GM23338 (cell line): ENCODE measurements around the gene DMD. TPM values are rescaled to one million over a fixed set of nuclear protein-coding genes. Genes with fewer than 3 reads are reported as not detected.

Experiments
- ATAC-seq: fragments of 200-7000 bp; cut with Tn5 transposase; 3 replicates; pipeline ENCODE4 v1.9.1; 2020
- DNase-seq: peaks from one replicate; pipeline ENCODE4 v3.0.0-alpha.2; 2015; ENCODE audit warnings: low spot score
- H2AFZ ChIP-seq: fragments of 200-600 bp; sonication (generic); 2 replicates; pipeline ENCODE4 v1.8.0; 2016; ENCODE audit warnings: antibody characterized with exemption, mild to moderate bottlenecking, moderate library complexity
- H3F3A ChIP-seq: fragments of 200-600 bp; sonication (generic); replicated peaks from 2 replicates; pipeline ENCODE4 v1.8.0; 2017; ENCODE audit warnings: antibody characterized with exemption, mixed run types, low read depth
- H3K27ac ChIP-seq: fragments of 200-600 bp; sonication (generic); 2 replicates; pipeline ENCODE4 v1.6.1; 2016; ENCODE audit warnings: low read depth
- H3K27me3 ChIP-seq: fragments of 200-600 bp; sonication (generic); 2 replicates; pipeline ENCODE4 v1.8.0; 2016; ENCODE audit warnings: mild to moderate bottlenecking, mixed run types, moderate library complexity; ENCODE audit not compliant: insufficient read depth
- H3K36me3 ChIP-seq: fragments of 200-600 bp; sonication (generic); 2 replicates; pipeline ENCODE4 v1.8.0; 2016; ENCODE audit warnings: mild to moderate bottlenecking; ENCODE audit not compliant: insufficient read depth
- H3K4me1 ChIP-seq: fragments of 200-600 bp; sonication (generic); 2 replicates; pipeline ENCODE4 v1.8.0; 2016; ENCODE audit warnings: mild to moderate bottlenecking, moderate library complexity; ENCODE audit not compliant: insufficient read depth
- H3K4me2 ChIP-seq: fragments of 200-600 bp; sonication (generic); 2 replicates; pipeline ENCODE4 v1.7.1; 2017; ENCODE audit warnings: mixed run types
- H3K4me3 ChIP-seq: fragments of 200-600 bp; sonication (generic); 2 replicates; pipeline ENCODE4 v1.6.1; 2016; ENCODE audit warnings: mixed run types
- H3K79me2 ChIP-seq: fragments of 200-600 bp; sonication (generic); replicated peaks from 2 replicates; pipeline ENCODE4 v1.8.0; 2017; ENCODE audit warnings: mild to moderate bottlenecking; ENCODE audit not compliant: insufficient read depth
- H3K9me2 ChIP-seq: fragments of 200-600 bp; sonication (generic); 2 replicates; pipeline ENCODE4 v1.8.0; 2017; ENCODE audit not compliant: insufficient read depth
- H4K20me1 ChIP-seq: fragments of 200-600 bp; sonication (generic); replicated peaks from 2 replicates; pipeline ENCODE4 v1.8.0; 2017; ENCODE audit warnings: mild to moderate bottlenecking; ENCODE audit not compliant: insufficient read depth
- H3K27ac Mint-ChIP-seq: 2 replicates; pipeline ENCODE4 v1.8.0; 2020; ENCODE audit warnings: inconsistent platforms, mild to moderate bottlenecking, moderate library complexity, mixed read lengths
- H3K27me3 Mint-ChIP-seq: 3 replicates; pipeline ENCODE4 v1.8.0; 2022; ENCODE audit warnings: low read depth, mild to moderate bottlenecking, moderate library complexity, mixed read lengths, inconsistent platforms; ENCODE audit not compliant: insufficient read depth, poor library complexity
- H3K36me3 Mint-ChIP-seq: 3 replicates; pipeline ENCODE4 v1.8.0; 2021; ENCODE audit warnings: low read depth, mild to moderate bottlenecking, inconsistent platforms, moderate library complexity, mixed read lengths
- H3K4me1 Mint-ChIP-seq: 3 replicates; pipeline ENCODE4 v1.8.0; 2020; ENCODE audit warnings: mild to moderate bottlenecking, inconsistent platforms, mixed read lengths
- H3K4me3 Mint-ChIP-seq: 3 replicates; pipeline ENCODE4 v1.8.0; 2021; ENCODE audit warnings: moderate library complexity, mild to moderate bottlenecking, inconsistent platforms, mixed read lengths
- H3K9me3 Mint-ChIP-seq: 3 replicates; pipeline ENCODE4 v1.8.0; 2020; ENCODE audit warnings: moderate library complexity, mild to moderate bottlenecking, inconsistent platforms, mixed read lengths
- CTCF ChIP-seq, 2 experiments: fragments of 200-600 bp in 1 of 2; sonication (generic) in 1 of 2; conservative IDR thresholded peaks; 2 replicates each; pipeline versions ENCODE4 v1.5.1 to v1.6.1; 2016 to 2017; ENCODE audit warnings: antibody characterized with exemption in 2 of 2, low read depth in 2 of 2, mild to moderate bottlenecking in 2 of 2, moderate library complexity in 1 of 2
- JUNB ChIP-seq: IDR thresholded peaks from one replicate; pipeline ENCODE4 v1.6.1; 2016; ENCODE audit warnings: antibody characterized with exemption; ENCODE audit not compliant: unreplicated experiment
- NANOG ChIP-seq: IDR thresholded peaks from 2 replicates; pipeline ENCODE4 v1.6.1; 2016; ENCODE audit warnings: antibody characterized with exemption, borderline replicate concordance
- POLR2AphosphoS5 ChIP-seq: IDR thresholded peaks from 2 replicates; pipeline ENCODE4 v1.6.1; 2016; ENCODE audit warnings: antibody characterized with exemption, low read depth
- STAT1 ChIP-seq: IDR thresholded peaks from one replicate; pipeline ENCODE4 v1.6.1; 2016; ENCODE audit warnings: antibody characterized with exemption; ENCODE audit not compliant: unreplicated experiment
- ZNF114 ChIP-seq: fragments of 250-450 bp; sonication (Bioruptor Pico); IDR thresholded peaks from 2 replicates; pipeline ENCODE4 v1.5.0; 2020; ENCODE audit warnings: mild to moderate bottlenecking, moderate library complexity
- polyA plus RNA-seq: library from polyadenylated mRNA; unstranded; fragments of >200 nt; fragmentation: Nextera tagmentation; extraction: Ambion mirVana; gene quantifications from 2 replicates; pipeline ENCODE4 v1.2.1, GENCODE V29; 2016
- total RNA-seq: library from RNA; depleted of rRNA; stranded (reverse); fragments of >200 nt; shearing (Covaris generic); gene quantifications from 2 replicates; pipeline ENCODE4 v1.2.3, GENCODE V29; 2014
- TF ChIP-seq, protein P1 (sequence below): fragments of 250-450 bp; sonication (Bioruptor Pico); IDR thresholded peaks from 2 replicates; pipeline ENCODE4 v1.5.0; 2020; ENCODE audit warnings: mild to moderate bottlenecking, moderate library complexity

DMD gene
- total and polyA plus RNA-seq, 2 experiments from 2014 or later = 4.5 to 7.6 TPM

DNA sequence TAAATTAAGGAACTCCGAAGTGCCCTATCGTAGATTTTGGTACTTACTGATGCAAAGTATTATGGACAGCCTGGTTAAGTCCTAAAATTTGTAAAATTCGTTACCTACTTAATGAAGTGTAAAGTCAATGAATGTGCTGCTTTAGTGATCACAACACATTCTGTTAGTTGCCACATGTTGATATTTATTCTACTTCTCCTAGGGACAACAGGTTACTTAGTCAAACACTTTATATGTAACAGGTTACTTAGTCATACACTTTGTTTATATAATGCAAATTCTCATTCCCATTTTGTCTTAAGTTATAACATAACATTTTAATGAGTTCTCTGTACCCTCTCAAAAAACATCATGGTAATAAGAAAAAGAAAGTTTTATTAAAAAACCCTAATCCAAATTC, 1496.6 kb downstream of the DMD start (continued):
- TF ChIP-seq, protein P1, sequence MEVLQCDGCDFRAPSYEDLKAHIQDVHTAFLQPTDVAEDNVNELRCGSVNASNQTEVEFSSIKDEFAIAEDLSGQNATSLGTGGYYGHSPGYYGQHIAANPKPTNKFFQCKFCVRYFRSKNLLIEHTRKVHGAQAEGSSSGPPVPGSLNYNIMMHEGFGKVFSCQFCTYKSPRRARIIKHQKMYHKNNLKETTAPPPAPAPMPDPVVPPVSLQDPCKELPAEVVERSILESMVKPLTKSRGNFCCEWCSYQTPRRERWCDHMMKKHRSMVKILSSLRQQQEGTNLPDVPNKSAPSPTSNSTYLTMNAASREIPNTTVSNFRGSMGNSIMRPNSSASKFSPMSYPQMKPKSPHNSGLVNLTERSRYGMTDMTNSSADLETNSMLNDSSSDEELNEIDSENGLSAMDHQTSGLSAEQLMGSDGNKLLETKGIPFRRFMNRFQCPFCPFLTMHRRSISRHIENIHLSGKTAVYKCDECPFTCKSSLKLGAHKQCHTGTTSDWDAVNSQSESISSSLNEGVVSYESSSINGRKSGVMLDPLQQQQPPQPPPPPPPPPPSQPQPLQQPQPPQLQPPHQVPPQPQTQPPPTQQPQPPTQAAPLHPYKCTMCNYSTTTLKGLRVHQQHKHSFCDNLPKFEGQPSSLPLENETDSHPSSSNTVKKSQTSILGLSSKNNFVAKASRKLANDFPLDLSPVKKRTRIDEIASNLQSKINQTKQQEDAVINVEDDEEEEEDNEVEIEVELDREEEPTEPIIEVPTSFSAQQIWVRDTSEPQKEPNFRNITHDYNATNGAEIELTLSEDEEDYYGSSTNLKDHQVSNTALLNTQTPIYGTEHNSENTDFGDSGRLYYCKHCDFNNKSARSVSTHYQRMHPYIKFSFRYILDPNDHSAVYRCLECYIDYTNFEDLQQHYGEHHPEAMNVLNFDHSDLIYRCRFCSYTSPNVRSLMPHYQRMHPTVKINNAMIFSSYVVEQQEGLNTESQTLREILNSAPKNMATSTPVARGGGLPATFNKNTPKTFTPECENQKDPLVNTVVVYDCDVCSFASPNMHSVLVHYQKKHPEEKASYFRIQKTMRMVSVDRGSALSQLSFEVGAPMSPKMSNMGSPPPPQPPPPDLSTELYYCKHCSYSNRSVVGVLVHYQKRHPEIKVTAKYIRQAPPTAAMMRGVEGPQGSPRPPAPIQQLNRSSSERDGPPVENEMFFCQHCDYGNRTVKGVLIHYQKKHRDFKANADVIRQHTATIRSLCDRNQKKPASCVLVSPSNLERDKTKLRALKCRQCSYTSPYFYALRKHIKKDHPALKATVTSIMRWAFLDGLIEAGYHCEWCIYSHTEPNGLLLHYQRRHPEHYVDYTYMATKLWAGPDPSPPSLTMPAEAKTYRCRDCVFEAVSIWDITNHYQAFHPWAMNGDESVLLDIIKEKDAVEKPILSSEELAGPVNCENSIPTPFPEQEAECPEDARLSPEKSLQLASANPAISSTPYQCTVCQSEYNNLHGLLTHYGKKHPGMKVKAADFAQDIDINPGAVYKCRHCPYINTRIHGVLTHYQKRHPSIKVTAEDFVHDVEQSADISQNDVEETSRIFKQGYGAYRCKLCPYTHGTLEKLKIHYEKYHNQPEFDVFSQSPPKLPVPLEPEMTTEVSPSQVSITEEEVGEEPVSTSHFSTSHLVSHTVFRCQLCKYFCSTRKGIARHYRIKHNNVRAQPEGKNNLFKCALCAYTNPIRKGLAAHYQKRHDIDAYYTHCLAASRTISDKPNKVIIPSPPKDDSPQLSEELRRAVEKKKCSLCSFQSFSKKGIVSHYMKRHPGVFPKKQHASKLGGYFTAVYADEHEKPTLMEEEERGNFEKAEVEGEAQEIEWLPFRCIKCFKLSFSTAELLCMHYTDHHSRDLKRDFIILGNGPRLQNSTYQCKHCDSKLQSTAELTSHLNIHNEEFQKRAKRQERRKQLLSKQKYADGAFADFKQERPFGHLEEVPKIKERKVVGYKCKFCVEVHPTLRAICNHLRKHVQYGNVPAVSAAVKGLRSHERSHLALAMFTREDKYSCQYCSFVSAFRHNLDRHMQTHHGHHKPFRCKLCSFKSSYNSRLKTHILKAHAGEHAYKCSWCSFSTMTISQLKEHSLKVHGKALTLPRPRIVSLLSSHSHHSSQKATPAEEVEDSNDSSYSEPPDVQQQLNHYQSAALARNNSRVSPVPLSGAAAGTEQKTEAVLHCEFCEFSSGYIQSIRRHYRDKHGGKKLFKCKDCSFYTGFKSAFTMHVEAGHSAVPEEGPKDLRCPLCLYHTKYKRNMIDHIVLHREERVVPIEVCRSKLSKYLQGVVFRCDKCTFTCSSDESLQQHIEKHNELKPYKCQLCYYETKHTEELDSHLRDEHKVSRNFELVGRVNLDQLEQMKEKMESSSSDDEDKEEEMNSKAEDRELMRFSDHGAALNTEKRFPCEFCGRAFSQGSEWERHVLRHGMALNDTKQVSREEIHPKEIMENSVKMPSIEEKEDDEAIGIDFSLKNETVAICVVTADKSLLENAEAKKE = no peak
- TF ChIP-seq JUNB (no peak), STAT1 (no peak), POLR2AphosphoS5 (no peak), CTCF (conservative IDR thresholded peaks at IDR 0.05; ENCODE audit: low read depth in 2 of 2) (no peak), NANOG (no peak)

DNA sequence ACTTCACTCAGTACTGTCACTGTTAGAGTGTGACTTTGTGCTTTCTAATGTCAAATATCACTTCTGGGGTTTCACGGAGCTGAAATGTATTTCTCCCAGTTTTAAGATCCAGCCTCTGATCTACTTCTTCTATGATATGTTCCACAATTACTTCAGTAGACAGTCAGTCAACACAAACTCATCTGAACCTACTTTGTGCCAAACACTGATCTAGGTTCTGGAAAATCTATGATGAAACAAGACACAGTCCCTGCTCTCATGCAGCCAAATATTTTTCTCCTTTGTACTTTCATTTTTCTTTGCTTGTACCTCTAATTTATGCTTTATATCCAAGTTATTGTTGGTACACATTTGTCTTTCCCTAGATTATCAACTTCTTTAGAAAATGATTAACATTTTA, 1498.2 kb downstream of the DMD start:
- no peaks in the 10 kb centered on the region for H3K36me3 ChIP-seq
- no peak overlapping the region for H3K4me2 ChIP-seq
- Mint-ChIP-seq H3K4me1 (no peaks in the 10 kb centered on the region), H3K36me3 (no peaks in the 10 kb centered on the region), H3K27me3 (peaks cover 2% of the 10 kb centered on the region), H3K27ac (no peak overlapping the region), H3K9me3 (no peaks in the 10 kb centered on the region), H3K4me3 (no peak overlapping the region)
- H3K79me2 ChIP-seq = no peaks in the 10 kb centered on the region
- no peaks in the 10 kb centered on the region for H3K9me2 ChIP-seq
- ATAC-seq (no peak), DNase-seq (no peak)
- H2AFZ ChIP-seq = no peak overlapping the region
- no peaks in the 10 kb centered on the region for H3K4me1 ChIP-seq
- no peaks in the 10 kb centered on the region for H4K20me1 ChIP-seq
- no peaks in the 10 kb centered on the region for H3K27me3 ChIP-seq
- H3F3A ChIP-seq = no peaks in the 10 kb centered on the region
- H3K4me3 ChIP-seq = no peak overlapping the region
- H3K27ac ChIP-seq = no peak overlapping the region
- TF ChIP-seq ZNF114 (CRISPR knock-in tag) (no peak), STAT1 (no peak)
